AG04450 (cell line): Measurements from ENCODE around the gene EPS8L3. TPM values are rescaled to one million over a fixed set of nuclear protein-coding genes. Genes with fewer than 3 reads are reported as not detected.

Source experiments
- CTCF ChIA-PET: fragments of 300-600, 350-600 bp; formaldehyde crosslinking; extraction: SDS; loops from one replicate; lab custom pipeline; 2022; ENCODE audit warnings: antibody characterized with exemption, inconsistent platforms; lab: Charles Lee
- POLR2A ChIA-PET: fragments of 350-600 bp; formaldehyde crosslinking; extraction: SDS; loops from one replicate; lab custom pipeline; 2021; ENCODE audit warnings: antibody characterized with exemption, inconsistent platforms; lab: Yijun Ruan, JAX
- DNase-seq: peaks from one replicate; pipeline ENCODE4 v3.0.0-alpha.2; 2011; ENCODE audit warnings: low read depth, low spot score
- H3K27ac ChIP-seq: one replicate; pipeline ENCODE4 v1.5.1; 2012; ENCODE audit warnings: low read depth, low read length, control low read depth
- H3K27me3 ChIP-seq: one replicate; pipeline ENCODE4 v1.6.0; 2012; ENCODE audit warnings: low read length; ENCODE audit not compliant: control insufficient read depth, insufficient read depth
- H3K4me3 ChIP-seq: 2 replicates; pipeline ENCODE4 v1.5.1; 2011; ENCODE audit warnings: mild to moderate bottlenecking, low read depth, low read length, control low read depth
- H3K9me3 ChIP-seq: 2 replicates; pipeline ENCODE4 v1.5.1; 2012; ENCODE audit warnings: low read length; ENCODE audit not compliant: control insufficient read depth, insufficient read depth
- CTCF ChIP-seq: IDR thresholded peaks from 2 replicates; pipeline ENCODE4 v1.5.1; 2011; ENCODE audit warnings: low read depth, low read length, control low read depth, inconsistent platforms
- polyA plus RNA-seq: library from polyadenylated mRNA; depleted of rRNA; stranded (reverse); fragments of >200 nt; gene quantifications from 2 replicates; pipeline ENCODE4 v1.2.3, GENCODE V29; 2011

The EPS8L3 gene
- polyA plus RNA-seq, 1 experiment = not detected

- Histone ChIP-seq H3K9me3 (no peaks in the 10 kb centered on the region; the same call in 1 of the 2 replicates), H3K27ac (no peak overlapping the region), H3K27me3 (peaks cover 7% of the 10 kb centered on the region), H3K4me3 (no peak overlapping the region)
- ChIA-PET CTCF (no interaction called here), POLR2A (no interaction called here)
- TF ChIP-seq CTCF = no peak
- no peak for DNase-seq
Measured at GRCh38 chr1:109722908-109723691, 40.6 kb downstream of the EPS8L3 start.

GRCh38 chr1:109721971-109722370 lies 41.8 kb downstream of the EPS8L3 start:
- ChIA-PET CTCF (no interaction called here), POLR2A (interaction anchor here (1.0 kb wide), 1 partner anchor 18 kb away, joined by 3 read pairs; no protein-coding TSS in a partner anchor)
- no peak for DNase-seq
- Histone ChIP-seq H3K27me3 (peaks cover 6% of the 10 kb centered on the region), H3K9me3 (no peaks in the 10 kb centered on the region; the same call in 1 of the 2 replicates), H3K4me3 (no peak overlapping the region), H3K27ac (no peak overlapping the region)
- TF ChIP-seq CTCF = no peak

GRCh38 chr1:109721042-109721441 lies 42.7 kb downstream of the EPS8L3 start:
- no peak overlapping the region for H3K27ac ChIP-seq
- ChIA-PET POLR2A (interaction anchor here (1.0 kb wide), 1 partner anchor 19 kb away, joined by 3 read pairs; no protein-coding TSS in a partner anchor), CTCF (interaction anchor here (1.3 kb wide), 1 partner anchor 81 kb away, joined by 3 read pairs; no protein-coding TSS in a partner anchor)
- no peak for TF ChIP-seq CTCF
- DNase-seq = no peak
- no peak overlapping the region for H3K4me3 ChIP-seq
- no peaks in the 10 kb centered on the region for H3K27me3 ChIP-seq
- no peaks in the 10 kb centered on the region; the same call in 1 of the 2 replicates for H3K9me3 ChIP-seq

- H3K27ac ChIP-seq = no peak overlapping the region
- CTCF ChIA-PET = interaction anchor here (1.8 kb wide), 1 partner anchor 187 kb away, joined by 6 read pairs; no protein-coding TSS in a partner anchor
- POLR2A ChIA-PET = no interaction called here
Measured at GRCh38 chr1:109719337-109719837, 44.3 kb downstream of the EPS8L3 start.

More at GRCh38 chr1:109719337-109719837, 44.3 kb downstream of the EPS8L3 start:
- H3K4me3 ChIP-seq = no peak overlapping the region
- no peak for TF ChIP-seq CTCF
- no peaks in the 10 kb centered on the region for H3K27me3 ChIP-seq
- H3K9me3 ChIP-seq = no peaks in the 10 kb centered on the region
- no peak for DNase-seq
